Middle frontal gyrus (tissue), 1 donor: ENCODE data around the gene IL4.
"Not testable (repeated sequence)": the region's sequence is repeated elsewhere in the genome, so short reads cannot be mapped to it uniquely, and the experiment has no call there.

Experiments used
- DNase-seq: peaks from one replicate; pipeline ENCODE4 v3.0.0-alpha.2; 2015; ENCODE audit warnings: low spot score; ENCODE audit errors: extremely low spot score

IL4 gene

DNA sequence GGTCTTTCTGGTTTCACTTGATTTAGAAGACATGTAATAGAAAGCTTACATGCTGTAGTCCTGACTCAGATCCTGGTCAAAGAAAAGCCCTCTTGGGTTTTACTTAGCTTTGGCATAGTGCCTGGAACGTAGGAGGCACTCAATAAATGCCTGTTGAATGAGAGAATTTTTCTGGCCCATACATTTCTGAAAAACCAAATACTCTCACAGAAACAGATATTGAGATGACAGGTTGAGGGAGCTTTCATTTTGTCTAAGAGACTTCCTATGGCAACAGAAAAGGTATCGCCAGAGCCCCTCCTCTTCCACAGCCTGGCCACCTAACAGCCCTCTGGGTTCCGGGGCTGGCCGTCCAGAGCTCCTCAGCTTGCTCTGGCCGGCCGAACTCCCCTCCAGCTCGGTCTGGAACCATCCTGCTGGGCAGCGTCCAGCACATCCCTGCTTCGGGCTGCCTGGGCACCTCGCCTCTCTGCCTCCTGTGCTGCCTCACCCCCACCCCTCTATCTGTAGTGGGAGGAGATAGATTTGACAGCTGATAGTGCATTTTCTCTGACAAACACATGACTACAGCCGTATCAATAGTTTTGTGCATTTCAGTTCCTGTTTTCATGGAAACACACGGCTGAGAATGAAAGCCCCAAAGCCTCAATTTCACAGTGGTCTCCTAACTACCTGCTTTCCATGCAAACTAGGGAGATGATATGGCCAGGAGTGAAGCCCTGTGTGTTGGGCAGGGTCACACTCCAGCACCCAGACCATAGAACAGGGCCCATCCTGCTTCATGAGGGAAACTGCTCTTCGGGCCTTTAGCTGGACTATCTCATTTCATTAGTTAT is 1.1 kb downstream of the IL4 start:
- no peak for DNase-seq

GRCh38 chr5:132675936-132676689 is 2.3 kb downstream of the IL4 start:
- DNase-seq = no peak

DNA sequence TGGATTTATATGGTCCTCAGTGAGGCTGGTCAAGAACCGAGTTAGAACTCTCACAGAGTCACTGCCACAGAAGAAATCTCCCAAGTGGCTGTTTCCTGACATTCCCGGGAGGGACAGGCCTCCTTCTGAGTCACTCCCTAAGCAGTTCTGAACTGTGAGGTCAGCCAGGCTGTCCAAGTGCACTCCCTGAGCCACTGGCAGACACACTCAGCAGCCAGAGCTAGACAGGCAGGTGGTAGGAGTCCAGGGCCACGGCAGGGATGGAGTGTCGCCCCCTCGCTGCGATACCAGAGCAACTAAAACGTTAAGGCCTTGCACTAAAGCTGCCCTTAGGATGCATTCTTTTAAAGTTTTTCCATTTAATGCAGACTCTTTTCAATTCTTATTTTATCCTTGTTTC is 3.4 kb downstream of the IL4 start:
- DNase-seq = no peak

DNA sequence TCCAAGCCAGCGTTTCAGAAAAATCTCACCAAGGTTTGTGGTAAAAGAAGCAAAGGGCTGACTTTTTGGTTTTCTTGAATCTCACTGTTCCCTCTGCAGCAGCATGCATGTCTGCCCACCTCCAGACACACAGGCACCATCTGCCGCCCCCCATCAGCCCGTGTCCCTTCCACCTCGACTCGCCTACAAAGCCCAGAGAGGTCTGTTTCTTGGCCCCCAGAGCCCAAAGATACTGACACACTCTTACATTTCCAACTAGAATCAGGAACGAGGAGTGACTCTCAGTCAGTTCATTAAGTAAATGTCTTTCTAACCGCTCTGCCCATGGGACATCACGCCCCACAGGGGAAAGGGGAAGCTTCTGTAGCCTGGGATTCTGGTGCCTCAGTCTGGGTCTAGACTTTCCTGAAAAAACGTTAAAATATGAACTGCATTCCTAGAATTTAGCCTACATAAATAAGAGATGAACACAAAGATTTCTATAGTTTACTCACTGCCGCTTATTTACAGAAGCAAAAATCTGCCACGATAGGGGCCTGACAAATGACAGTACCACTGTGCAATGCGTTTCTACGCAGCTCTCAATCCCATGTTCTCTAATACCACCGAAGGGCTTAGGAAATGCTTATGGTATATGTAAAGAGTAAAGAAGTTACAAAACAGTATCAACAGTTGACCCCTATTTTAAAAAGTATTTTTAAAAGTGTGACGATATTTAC is 4.1 kb downstream of the IL4 start:
- DNase-seq = no peak

GRCh38 chr5:132678735-132679134 is 4.9 kb downstream of the IL4 start:
- no peak for DNase-seq

DNA sequence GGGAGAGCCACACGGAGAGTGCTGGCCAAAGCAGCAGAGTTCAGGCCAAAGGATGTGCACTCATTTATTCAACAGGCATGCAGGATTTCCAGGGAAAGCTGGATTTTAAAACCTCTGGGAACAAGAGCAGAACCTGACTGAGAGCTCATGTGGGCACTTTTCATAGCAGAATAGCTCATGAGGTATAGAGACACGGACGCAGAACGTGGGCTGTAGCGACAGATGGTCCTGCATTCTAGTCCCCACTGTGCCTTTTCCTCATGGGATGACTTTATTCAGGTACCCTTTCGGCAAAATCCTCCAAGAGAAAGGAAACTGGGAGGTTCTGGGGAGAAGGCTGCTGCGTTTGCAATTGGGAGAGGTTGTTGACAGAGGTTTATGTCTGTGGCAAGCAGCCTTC is 5.4 kb downstream of the IL4 start:
- no peak for DNase-seq

DNA sequence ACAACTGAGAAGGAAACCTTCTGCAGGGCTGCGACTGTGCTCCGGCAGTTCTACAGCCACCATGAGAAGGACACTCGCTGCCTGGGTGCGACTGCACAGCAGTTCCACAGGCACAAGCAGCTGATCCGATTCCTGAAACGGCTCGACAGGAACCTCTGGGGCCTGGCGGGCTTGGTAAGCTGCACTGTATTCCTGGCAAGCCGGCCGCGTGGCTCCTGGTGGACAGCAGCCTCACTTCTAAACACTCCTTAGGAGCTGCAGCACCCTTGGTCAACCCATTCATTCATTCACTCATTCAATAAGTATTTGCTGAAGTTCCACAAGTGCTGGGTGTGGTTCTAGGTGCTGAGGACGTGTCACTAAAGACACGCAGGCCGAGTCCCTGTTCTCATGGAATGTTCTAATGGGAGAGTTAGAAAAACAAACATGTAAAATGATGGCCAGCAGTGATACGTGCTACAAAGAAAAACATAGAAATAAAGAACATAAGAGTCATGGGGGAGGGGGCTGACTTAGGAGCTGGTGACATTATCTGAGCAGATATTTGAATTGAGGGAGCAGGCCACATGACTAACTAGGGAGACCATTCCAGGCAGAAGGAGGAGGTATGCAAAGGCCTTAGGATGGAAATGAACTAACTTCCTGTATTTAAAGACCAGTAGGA is 6.1 kb downstream of the IL4 start:
- DNase-seq = no peak

DNA sequence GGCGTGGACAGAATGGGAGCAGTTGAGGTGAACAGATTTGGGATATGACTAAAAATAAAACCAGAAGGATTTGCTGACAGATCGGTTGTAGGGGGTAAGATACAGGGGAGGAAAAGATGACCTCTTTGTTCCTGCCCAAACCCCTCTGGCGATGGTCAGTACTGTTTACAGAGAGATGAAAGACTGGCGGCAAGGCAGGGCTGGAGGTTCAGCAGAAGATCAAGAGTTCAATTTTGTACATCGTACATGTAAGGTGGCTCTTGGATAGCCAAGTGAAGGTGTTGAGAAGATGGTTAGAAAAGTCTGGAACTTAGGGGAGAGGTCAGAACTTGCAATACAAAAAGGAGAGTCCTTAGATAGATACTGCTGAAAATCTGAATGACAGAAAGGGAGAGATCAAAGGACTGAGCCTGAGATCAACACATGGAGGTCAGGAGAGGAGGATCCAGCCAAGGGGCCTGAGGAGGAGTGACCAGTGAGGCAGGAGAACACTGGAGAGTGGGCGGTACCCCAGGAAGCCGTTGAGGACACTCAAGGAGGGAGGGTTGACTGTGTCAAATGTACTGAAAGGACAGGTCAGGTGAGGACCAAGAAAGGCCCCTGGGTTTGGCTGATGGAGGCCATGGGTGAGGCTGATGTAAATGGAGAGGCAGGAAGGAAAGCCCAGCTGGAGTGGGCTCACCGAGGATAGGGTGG is 7.1 kb downstream of the IL4 start:
- no peak for DNase-seq

- DNase-seq = no peak
Measured at GRCh38 chr5:132681476-132681831, 7.7 kb downstream of the IL4 start.

DNA sequence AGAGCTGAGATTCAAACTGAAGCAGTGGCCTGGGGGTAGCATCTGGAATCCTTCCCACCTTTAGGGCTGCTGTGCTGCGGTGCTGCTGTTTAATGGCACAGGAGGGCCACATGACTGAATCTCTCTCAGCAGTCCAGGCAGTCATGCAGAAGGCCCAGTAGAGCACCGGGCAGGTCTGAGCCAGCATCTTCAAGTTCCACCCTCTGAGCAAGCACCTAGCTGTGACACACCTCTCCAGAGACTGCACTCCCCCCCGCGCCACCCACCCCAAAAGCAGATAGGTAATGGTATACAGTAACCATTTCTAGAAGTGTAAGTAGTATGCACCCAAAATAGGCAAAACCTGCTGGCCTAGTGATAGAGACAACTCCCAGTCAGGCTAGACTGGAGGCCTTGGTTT is 8.2 kb downstream of the IL4 start:
- no peak for DNase-seq

DNA sequence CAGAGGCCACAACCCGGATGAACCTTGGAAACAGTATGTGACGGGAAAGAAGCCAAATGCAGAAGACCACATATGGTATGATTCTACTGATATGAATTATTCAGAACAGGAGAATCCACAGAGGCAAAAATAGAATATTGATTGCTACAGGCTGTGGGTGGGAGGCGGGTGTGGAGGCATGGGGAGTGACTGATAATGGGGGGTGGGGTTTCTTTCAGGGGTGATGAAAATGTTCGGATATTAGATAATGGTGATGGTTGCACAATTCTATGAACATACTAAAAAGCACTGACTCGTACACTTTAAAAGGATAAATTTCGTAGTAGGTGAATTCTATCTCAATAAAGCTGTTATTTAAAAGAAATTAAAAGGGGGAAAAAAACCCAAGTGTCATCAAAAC is 10.7 kb downstream of the IL4 start:
- DNase-seq = no peak

DNA sequence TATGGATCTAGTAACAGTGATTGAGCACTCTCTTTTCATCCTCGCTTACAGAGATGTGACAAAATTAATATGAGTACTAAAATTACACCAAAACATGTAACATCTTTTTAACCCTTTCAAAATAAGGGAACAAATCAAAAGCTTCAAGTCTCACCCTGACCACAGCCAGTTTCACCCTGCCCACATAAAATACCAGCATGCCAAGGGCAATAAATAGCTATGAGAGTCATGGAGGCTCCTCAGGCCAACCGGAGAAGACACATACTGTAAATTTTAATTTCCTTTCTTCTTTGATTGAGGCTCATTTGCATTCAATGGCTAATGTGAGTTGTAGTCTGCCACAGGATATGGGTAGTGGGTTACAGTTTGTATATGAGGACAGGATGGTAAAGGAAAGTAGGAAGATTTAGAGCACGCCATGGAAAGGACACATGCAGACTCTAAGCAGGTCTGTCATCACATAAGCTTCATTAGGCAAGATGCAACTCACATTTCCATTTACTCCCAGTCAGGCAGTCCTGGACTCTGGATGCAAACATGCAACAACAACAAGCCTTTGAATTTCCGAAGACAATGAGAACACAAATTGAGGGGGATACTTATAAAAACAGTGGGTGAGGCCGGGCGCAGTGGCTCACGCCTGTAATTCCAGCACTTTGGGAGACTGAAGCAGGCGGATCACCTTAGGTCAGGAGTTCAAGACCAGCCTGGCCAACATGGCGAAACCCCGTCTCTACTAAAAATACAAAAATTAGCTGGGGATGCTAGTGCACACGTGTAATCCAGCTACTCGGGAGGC is 11.3 kb downstream of the IL4 start:
- no peak for DNase-seq

GRCh38 chr5:132686193-132686592 is 12.4 kb downstream of the IL4 start:
- no peak for DNase-seq

DNA sequence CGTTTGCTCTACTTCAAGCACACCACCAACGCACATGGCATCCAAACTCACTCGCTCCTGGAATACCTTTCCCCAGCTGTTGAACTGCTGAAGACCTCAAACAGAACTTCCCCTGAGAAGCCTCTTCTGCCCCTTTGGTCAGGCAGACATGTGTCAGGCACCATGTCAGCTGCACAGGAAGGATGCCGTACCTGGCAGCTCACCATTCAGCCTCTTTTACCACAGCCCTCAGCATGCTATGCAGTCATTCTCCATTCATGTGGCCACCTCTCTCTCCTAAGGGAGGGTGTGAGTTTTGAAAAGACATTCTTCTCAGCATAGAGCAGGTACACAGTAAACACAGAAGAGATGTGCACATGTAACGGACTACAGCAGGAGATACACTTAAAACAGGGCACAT is 14.2 kb downstream of the IL4 start:
- no peak for DNase-seq

DNA sequence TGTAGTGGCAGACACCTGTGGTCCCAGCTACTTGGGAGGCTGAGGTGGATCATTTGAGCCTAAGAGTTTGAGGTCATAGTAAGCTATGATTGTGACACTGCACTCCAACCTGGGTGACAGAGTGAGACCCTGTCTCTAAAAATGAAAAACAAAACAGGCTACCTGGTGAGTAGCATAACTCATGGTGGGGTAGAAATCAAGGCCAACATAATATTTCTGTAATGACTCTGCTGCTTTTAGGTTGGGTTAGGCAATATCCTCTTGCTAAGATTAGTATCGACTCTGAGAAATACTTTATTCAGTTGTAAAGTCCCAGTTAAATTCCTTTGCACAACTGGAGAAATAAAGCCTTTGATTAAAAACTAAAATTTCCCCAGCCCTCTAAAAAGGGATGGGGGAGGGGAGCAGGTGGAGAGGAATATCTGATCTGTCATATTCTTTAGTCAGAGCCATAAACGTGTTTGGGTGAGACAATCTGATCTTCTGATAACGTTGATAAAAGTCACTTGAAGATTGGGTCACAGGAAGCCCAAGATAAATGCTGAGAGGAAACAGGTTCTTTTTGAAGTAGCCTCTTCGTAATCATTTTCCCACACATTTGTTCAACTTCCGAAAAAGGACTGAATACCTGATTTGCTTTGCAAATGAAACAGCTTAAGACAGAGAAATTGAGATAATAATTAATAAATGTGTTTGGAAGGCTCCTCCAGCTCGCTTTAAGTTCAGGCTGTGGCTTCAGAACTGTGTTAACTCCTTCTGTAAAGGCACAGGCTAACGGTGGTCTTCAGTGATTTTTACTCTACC is 14.9 kb downstream of the IL4 start:
- no peak for DNase-seq

DNA sequence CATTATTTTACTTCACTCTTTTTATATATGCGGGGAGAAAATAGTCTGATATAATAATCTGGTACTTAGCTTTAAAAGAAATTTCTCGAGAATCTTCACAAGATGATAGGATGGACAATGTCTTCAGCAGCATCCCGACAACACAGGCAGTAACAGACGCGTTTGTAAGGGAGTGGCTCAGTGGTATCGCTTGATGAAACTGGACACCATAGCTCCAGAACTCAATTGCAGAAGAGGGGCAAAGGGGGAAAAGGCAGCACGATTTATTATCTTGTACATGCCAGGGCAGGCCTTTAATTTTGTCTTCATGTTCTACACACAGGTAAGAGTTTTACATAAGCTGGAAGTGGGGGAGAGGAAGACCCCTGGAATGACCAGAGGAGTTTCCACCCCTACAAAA is 15.7 kb downstream of the IL4 start:
- no peak for DNase-seq

- no peak for DNase-seq
Measured at GRCh38 chr5:132690156-132690555, 16.4 kb downstream of the IL4 start.

DNA sequence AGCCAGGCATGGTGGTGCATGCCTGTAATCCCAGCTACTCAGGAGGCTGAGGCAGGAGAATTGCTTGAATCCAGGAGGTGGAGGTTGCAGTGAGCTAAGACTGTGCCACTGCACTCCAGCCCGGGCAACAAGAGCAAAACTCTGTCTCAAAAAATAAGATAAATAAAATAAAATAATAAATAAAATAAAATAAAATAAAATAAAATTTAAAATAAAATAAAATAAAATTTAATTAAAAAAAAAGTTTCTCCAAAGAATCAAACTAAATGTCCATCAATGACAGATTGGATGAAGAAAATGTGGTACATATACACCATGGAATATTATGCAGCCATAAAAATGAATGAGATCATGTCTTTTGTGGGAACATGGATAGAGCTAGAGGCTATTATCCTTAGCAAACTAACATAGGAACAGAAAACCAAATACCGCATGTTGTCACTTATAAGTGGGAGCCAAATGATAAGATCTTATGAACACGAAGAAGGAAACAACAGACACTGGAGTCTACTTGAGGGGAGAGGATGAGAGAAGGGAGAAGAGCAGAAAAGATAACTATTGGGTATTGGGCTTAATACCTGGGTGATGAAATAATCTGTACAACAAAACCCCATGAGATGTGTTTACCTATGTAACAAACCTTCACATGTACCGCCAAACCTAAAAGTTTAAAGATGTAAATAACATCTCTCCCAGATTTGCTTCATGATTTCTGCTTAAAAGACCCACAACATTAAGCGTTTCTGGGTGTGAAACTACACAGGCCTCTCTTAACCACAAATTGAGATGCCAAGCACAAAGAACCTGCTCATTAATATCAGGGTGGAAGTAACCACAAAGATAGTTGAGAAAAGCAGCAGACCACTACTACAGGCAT is 18.2 kb downstream of the IL4 start:
- DNase-seq = not testable (repeated sequence)

DNA sequence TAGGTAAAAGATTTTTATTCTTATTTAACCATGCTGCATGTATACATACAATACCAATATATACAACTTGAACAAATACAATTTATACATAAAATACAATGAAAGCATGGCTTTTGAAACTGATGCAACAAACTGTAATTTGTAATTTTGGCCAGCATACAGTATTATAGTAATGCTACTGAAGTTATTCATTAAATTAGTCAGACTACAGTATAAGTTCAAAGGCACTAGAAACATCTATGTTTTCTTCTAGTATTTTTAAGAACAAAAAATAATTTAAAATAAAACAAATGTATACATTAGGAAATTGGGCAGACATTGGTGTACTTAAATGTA is 18.8 kb downstream of the IL4 start:
- DNase-seq = no peak
